GM18508 (cell line): Measurements from ENCODE around the gene URB1.
"Not testable (repeated sequence)": the region's sequence is repeated elsewhere in the genome, so short reads cannot be mapped to it uniquely, and the experiment has no call there.

Source experiments
- ATAC-seq: cut with Tn5 transposase; IDR thresholded peaks from one replicate; pipeline ENCODE4 v1.9.1; 2021; ENCODE audit warnings: moderate number of reproducible peaks; ENCODE audit not compliant: insufficient read depth, unreplicated experiment

URB1 gene

GRCh38 chr21:32303385-32303784 lies 89.4 kb downstream of the URB1 start:
- ATAC-seq, result no peak

- ATAC-seq, result no peak
Measured at GRCh38 chr21:32302560-32302959, 90.3 kb downstream of the URB1 start.

DNA sequence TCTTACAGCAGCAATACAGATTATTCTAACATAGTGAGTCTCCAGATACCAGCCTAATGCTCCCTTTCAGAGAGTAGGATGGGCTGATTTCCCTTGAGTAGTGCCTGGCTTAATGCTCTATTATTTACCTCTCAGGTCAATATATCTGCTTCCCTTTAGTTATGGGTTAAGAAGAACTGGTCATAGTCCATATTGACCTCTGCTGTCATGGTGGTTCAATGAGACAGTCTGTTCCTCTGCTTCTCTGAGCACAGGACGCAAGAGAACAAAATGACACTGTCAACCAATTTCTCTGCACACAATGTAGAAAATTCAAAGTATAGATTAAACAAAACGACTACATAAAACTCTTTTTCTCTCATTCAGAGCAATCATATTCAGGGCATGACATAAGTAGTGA lies 91.2 kb downstream of the URB1 start:
- no peak for ATAC-seq

- ATAC-seq, result no peak
Measured at GRCh38 chr21:32300117-32300681, 92.6 kb downstream of the URB1 start.

DNA sequence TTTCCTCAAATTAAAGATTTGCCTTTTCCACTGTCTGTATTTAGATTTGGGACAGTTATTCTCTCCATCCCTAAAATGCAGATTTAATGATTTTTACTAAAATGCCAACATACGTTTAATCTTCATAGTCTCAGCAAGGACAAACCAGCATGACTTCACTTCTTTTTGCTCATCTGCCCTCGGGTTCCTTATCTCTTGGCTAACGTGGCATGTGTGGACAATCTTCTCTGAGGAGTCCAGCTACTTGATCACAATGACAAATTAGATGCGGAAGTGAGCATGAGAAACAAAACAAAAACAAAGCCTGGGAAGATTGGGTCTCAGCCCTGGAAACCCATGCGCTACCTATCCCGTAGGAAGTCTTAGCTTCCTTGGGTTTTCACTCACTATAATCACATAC lies 93.1 kb downstream of the URB1 start:
- ATAC-seq, result no peak

- ATAC-seq, result no peak
Measured at GRCh38 chr21:32298658-32299081, 94.1 kb downstream of the URB1 start, which contains the start of gene MRAP. Gene MRAP, plus strand, starts transcription at chr21:32298855. Its CDS starts 117 bp downstream, at chr21:32298972.

- no peak for ATAC-seq
Measured at GRCh38 chr21:32298148-32298559, 94.7 kb downstream of the URB1 start.

- ATAC-seq, result no peak
Measured at GRCh38 chr21:32297449-32297848, 95.4 kb downstream of the URB1 start.

- no peak for ATAC-seq
Measured at GRCh38 chr21:32285476-32285875, 107.3 kb downstream of the URB1 start.

- no peak for ATAC-seq
Measured at GRCh38 chr21:32282992-32283391, 109.8 kb downstream of the URB1 start.

DNA sequence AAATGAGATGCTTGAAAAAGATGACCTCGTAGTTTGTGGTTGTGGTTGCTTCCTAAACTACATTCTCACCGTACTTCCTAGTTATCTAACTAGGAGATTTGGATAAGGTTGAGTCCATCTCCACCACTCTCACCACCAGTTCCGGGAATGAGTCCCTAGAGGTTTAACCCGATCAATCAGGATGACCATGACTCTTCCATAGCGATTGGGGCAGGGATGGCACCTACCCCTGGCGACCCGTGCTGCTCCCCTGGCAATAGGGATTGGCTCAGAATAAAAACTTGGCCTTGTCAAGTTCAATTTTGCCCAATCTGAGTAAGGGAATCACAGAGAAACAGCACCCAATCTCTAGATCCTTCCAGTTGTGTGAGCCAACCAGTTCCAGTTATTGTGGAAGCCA lies 111.3 kb downstream of the URB1 start:
- no peak for ATAC-seq

DNA sequence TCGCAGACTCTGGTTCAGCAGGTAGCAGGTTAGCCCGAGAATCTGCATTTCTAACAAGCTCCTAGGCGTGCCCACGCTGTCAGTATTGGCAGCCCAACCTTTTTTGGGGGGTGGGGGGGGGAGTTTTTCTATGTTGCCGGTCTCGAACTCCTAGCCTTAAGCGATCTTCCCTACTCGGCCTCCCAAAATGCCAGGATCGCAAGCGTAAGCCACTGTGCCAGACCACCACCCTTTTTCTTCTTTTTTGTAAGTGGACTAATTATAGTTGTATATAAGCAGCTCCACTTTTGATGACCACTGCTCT lies 113.5 kb downstream of the URB1 start:
- no peak for ATAC-seq

DNA sequence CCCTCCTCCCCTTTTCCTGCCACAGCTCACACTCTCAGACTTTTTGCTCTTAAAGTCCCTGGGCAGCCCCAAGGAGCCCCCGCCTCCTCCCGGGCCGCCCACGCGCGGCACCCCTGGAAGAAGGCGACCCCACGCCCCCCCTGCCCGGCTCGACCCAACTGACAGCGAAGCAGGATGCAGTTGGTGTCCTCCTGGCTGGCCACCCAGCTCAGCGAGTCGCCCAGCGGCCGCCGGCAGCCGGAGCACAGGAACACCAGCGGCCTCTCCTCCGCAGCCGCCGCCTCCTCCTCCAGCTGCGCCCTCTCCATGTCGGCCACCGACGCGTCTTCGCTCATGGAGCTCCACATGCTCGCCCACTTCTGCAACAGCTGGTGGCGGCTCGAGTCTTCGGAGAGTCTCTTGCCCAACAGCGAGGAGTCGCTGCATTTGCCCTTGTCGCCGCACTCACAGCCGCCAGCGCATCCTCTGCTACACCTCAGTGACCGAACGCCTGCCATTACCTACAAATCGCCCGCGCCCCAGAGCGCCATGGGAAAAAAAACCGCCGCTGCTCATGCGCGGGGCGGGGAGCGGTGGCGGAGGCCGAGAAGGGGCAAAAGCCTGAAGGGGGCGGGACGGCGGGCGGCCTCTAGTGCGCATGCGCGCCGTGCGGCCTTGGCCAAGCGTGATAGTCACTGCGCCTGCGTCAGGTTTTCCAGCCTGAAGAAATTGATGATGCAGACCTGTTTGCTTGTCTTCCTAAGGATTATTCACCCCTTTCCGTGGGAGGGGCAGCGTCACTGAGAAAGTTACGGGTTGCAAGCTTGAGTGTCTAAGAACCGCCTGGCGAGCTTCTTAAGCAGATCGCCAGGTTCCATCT lies 114.1 kb downstream of the URB1 start, which contains the start of gene MIS18A:
TSS of gene MIS18A (minus strand) at position 532 of the 859 bp plus-strand sequence. CDS start at position 497, 35 bp downstream.
- peak; percentile 74 for ATAC-seq

- no peak for ATAC-seq
Measured at GRCh38 chr21:32278103-32278502, 114.7 kb downstream of the URB1 start.

DNA sequence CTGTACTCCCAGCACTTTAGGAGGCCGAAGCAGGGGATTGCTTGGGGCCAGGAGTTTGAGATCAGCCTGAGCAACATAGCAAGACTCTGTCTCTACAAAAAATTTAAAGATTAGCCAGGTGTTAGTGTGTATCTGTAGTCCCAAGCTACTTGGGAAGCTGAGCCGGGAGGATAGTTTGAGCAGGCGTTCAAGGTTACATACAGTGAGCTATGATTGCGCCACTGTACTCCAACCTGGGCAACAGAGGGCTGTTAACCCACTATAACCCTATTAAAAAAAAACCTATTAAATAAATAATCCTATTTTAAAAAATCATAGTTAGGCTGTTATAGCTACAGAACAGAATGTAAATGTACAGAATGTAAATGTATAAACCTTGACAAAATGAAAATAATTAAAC lies 116.1 kb downstream of the URB1 start:
- ATAC-seq, result no peak

- ATAC-seq, result no peak
Measured at GRCh38 chr21:32270748-32271147, 122.1 kb downstream of the URB1 start.

DNA sequence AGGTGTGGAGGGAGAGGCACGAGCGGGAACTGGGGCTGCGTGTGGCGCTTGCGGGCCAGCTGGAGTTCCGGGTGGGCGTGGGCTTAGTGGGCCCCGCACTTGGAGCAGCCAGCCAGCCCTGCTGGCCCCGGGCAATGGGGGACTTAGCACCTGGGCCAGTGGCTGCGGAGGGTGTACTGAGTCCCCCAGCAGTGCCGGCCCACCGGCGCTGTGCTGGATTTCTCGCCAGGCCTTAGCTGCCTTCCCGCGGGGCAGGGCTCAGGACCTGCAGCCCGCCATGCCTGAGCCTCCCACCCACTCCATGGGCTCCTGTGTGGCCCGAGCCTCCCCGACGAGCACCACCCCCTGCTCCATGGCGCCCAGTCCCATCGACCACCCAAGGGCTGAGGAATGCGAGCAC lies 127.5 kb downstream of the URB1 start:
- not testable (repeated sequence) for ATAC-seq

DNA sequence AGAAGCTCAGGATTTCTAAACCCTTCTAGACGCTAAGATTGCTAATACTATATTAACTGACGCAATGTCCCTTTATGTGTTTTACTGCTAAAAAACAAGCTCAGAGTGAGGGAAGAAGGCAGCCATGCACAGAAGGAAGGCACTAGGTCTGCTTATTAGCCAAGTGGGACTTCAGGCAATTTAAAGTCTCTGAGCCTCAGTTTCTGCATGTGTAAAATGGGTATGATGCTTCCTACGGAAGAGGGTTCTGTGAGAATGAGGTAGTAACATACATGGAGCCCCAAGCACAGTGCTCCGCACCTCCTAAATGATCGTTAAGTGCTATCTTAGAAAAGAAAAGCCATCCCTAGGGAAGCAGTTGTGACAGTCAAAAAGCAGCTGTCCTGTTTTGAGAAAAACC lies 130.9 kb downstream of the URB1 start:
- ATAC-seq, result no peak
